Muscle of arm (tissue), 12 donors: ENCODE data around the gene TACR1. TPM values are rescaled to one million over a fixed set of nuclear protein-coding genes. Genes with fewer than 3 reads are reported as not detected.
"Not testable (repeated sequence)": the region's sequence is repeated elsewhere in the genome, so short reads cannot be mapped to it uniquely, and the experiment has no call there.

ENCODE experiments used
- DNase-seq: peaks from one replicate; pipeline ENCODE4 v3.0.0-alpha.2; 2013
- polyA plus RNA-seq, 12 donors: library from polyadenylated mRNA; unstranded; fragments of 120-200 nt; gene quantifications; one replicate each; pipeline ENCODE4 v1.2.1, GENCODE V29; 2013; ENCODE audit not compliant: insufficient read length in 12 of 12

TACR1 gene
- polyA plus RNA-seq, 12 donors: 0.20 to 1.3 (median 0.52) TPM; not detected in 2

GRCh38 chr2:75090770-75091515 lies 108.4 kb downstream of the TACR1 start:
- DNase-seq: no peak

- no peak for DNase-seq
These were observed 109.8 kb downstream of the TACR1 start for GRCh38 chr2:75089471-75089870.

- DNase-seq: no peak
These were observed 110.5 kb downstream of the TACR1 start for GRCh38 chr2:75088791-75089190.

GRCh38 chr2:75087736-75088135 lies 111.6 kb downstream of the TACR1 start:
- peak; percentile 4 for DNase-seq

- no peak for DNase-seq
These were observed 119.7 kb downstream of the TACR1 start for GRCh38 chr2:75079575-75079974.

- no peak for DNase-seq
These were observed 121.4 kb downstream of the TACR1 start for GRCh38 chr2:75077909-75078308.

GRCh38 chr2:75076088-75076487 lies 123.2 kb downstream of the TACR1 start:
- DNase-seq: no peak

GRCh38 chr2:75074708-75075107 lies 124.6 kb downstream of the TACR1 start:
- DNase-seq: no peak

GRCh38 chr2:75074228-75074627 lies 125.1 kb downstream of the TACR1 start:
- no peak for DNase-seq

- DNase-seq: no peak
These were observed 127.6 kb downstream of the TACR1 start for GRCh38 chr2:75071766-75072165.

- DNase-seq: no peak
These were observed 130.8 kb downstream of the TACR1 start for GRCh38 chr2:75068546-75068945.

- no peak for DNase-seq
These were observed 131.8 kb downstream of the TACR1 start for GRCh38 chr2:75067506-75067905.

- DNase-seq: no peak
These were observed 133.0 kb downstream of the TACR1 start for GRCh38 chr2:75066121-75066902.

GRCh38 chr2:75065402-75066008 lies 133.8 kb downstream of the TACR1 start:
- DNase-seq: no peak

GRCh38 chr2:75064691-75065396 lies 134.5 kb downstream of the TACR1 start:
- no peak for DNase-seq

- DNase-seq: no peak
These were observed 135.4 kb downstream of the TACR1 start for GRCh38 chr2:75063906-75064305.

GRCh38 chr2:75058427-75058826 lies 140.9 kb downstream of the TACR1 start:
- no peak for DNase-seq

- DNase-seq: not testable (repeated sequence)
These were observed 142.2 kb downstream of the TACR1 start for GRCh38 chr2:75057150-75057549.

GRCh38 chr2:75055820-75056675 lies 143.3 kb downstream of the TACR1 start:
- no peak for DNase-seq

- no peak for DNase-seq
These were observed 144.0 kb downstream of the TACR1 start for GRCh38 chr2:75055142-75055819.

GRCh38 chr2:75054296-75054695 lies 145.0 kb downstream of the TACR1 start:
- DNase-seq: no peak
